KMS-11 (cell line): ENCODE data around the gene MCM7.

Source experiments
- H2AFZ ChIP-seq: fragments of 200-600 bp; sonication (generic); 2 replicates; pipeline ENCODE4 v1.6.1; 2016; ENCODE audit warnings: antibody characterized with exemption, mixed run types, low read depth
- H3K27ac ChIP-seq: fragments of 200-600 bp; sonication (generic); 2 replicates; pipeline ENCODE4 v1.6.1; 2016; ENCODE audit warnings: mild to moderate bottlenecking, mixed run types
- H3K27me3 ChIP-seq: fragments of 200-600 bp; sonication (generic); 2 replicates; pipeline ENCODE4 v1.6.1; 2017; ENCODE audit warnings: mild to moderate bottlenecking, low read depth, mixed run types, moderate library complexity; ENCODE audit not compliant: insufficient read depth
- H3K36me3 ChIP-seq: fragments of 200-600 bp; sonication (generic); 2 replicates; pipeline ENCODE4 v1.6.1; 2017; ENCODE audit warnings: mild to moderate bottlenecking, mixed run types; ENCODE audit not compliant: insufficient read depth
- H3K4me1 ChIP-seq: fragments of 200-600 bp; sonication (generic); 2 replicates; pipeline ENCODE4 v1.6.1; 2016; ENCODE audit warnings: mild to moderate bottlenecking, low read depth, mixed run types; ENCODE audit not compliant: poor library complexity, severe bottlenecking
- H3K4me2 ChIP-seq: fragments of 200-600 bp; sonication (generic); 2 replicates; pipeline ENCODE4 v1.7.0; 2016; ENCODE audit warnings: mild to moderate bottlenecking, mixed run types
- H3K4me3 ChIP-seq: fragments of 200-600 bp; sonication (generic); IDR thresholded peaks from 2 replicates; pipeline ENCODE4 v1.6.1; 2017; ENCODE audit warnings: low read depth, low read length, mixed read lengths; ENCODE audit not compliant: insufficient read depth
- H3K79me2 ChIP-seq: fragments of 200-600 bp; sonication (generic); 2 replicates; pipeline ENCODE4 v1.6.1; 2016; ENCODE audit warnings: low read depth, mixed run types; ENCODE audit not compliant: insufficient read depth
- H3K9ac ChIP-seq: fragments of 200-600 bp; sonication (generic); 2 replicates; pipeline ENCODE4 v1.6.1; 2016; ENCODE audit warnings: mild to moderate bottlenecking, mixed run types
- H4K20me1 ChIP-seq: fragments of 200-600 bp; sonication (generic); 2 replicates; pipeline ENCODE4 v1.6.1; 2016; ENCODE audit warnings: mild to moderate bottlenecking, mixed run types; ENCODE audit not compliant: insufficient read depth
- TF ChIP-seq, protein P1 (sequence below): fragments of 200-600 bp; sonication (generic); conservative IDR thresholded peaks from 2 replicates; pipeline ENCODE4 v1.6.1; 2017; ENCODE audit warnings: low read depth, mild to moderate bottlenecking, antibody characterized with exemption, low read length, moderate library complexity, mixed read lengths

MCM7 gene

DNA sequence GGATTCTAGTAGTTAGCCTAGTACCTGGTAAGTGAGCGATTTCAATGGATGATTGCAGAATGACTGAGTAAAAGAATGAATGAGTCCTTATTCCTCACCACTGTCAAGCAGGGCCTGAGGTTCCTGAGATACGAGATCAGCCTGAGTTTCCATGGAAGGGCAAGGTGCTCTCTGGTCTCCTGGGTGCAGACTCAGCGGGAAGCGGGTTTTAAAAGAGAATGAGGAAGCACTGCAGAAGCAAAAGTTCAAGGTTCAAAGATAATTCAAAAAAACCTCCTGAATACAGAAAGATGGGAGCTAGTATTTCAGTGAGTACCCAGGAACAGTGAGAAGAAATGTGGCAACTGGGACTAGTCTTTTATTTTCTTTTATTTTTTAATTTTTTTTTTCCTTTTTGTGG is 24.0 kb downstream of the MCM7 start:
- Histone ChIP-seq H3K4me2 (no peak overlapping the region), H3K36me3 (peaks cover 27% of the 10 kb centered on the region; the same call in 1 of the 2 replicates), H4K20me1 (no peaks in the 10 kb centered on the region), H3K27me3 (no peaks in the 10 kb centered on the region), H3K27ac (no peak overlapping the region), H3K9ac (no peak overlapping the region), H3K4me1 (peaks cover 8% of the 10 kb centered on the region), H2AFZ (no peak overlapping the region), H3K4me3 (no peak overlapping the region), H3K79me2 (peaks cover 37% of the 10 kb centered on the region)
- TF ChIP-seq, protein P1, sequence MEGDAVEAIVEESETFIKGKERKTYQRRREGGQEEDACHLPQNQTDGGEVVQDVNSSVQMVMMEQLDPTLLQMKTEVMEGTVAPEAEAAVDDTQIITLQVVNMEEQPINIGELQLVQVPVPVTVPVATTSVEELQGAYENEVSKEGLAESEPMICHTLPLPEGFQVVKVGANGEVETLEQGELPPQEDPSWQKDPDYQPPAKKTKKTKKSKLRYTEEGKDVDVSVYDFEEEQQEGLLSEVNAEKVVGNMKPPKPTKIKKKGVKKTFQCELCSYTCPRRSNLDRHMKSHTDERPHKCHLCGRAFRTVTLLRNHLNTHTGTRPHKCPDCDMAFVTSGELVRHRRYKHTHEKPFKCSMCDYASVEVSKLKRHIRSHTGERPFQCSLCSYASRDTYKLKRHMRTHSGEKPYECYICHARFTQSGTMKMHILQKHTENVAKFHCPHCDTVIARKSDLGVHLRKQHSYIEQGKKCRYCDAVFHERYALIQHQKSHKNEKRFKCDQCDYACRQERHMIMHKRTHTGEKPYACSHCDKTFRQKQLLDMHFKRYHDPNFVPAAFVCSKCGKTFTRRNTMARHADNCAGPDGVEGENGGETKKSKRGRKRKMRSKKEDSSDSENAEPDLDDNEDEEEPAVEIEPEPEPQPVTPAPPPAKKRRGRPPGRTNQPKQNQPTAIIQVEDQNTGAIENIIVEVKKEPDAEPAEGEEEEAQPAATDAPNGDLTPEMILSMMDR: no peak

DNA sequence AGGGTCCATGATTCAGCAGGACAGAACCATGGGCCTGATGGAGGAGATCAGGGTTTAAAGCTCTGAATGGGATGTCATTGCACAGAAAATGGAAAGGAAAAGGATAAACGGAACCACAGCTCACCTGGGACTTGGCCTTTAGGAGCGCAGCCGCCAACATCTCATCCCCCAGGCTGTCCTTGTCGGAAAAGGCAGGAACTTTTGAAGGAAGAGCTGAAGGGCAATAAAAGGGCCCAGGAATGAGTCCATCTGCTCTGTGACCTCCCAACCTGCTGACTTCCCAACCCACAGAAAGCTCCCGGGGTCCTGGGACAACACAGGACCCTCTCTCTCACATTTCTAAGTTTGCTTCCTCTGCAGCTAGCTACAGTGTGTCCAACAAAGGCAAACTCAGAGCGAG is 25.8 kb downstream of the MCM7 start:
- Histone ChIP-seq H3K4me2 (no peak overlapping the region), H3K27me3 (no peaks in the 10 kb centered on the region), H3K4me1 (peaks cover 2% of the 10 kb centered on the region), H3K9ac (no peak overlapping the region), H3K79me2 (peaks cover 26% of the 10 kb centered on the region), H2AFZ (no peak overlapping the region), H3K27ac (no peak overlapping the region), H3K36me3 (peaks cover 34% of the 10 kb centered on the region; the same call in 1 of the 2 replicates), H3K4me3 (no peak overlapping the region), H4K20me1 (no peaks in the 10 kb centered on the region)
- TF ChIP-seq, protein P1: no peak

DNA sequence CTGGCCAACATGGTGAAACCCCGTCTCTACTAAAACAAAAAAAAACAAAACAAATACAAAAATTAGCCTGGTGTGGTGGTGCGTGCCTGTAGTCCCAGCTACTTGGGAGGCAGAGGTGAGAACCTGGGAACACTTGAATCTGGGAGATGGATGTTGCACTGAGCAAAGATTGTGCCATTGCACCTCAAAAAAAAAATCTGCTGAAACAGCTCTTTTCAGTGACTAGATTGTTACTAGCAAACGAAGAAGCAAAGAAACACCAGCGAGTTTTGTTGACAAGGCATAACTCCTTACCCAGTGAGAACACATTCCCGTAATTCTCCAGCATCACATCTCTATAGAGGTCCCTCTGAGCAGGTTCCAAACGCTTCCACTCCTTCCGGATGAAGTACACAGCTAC is 26.4 kb downstream of the MCM7 start:
- Histone ChIP-seq H3K79me2 (peaks cover 21% of the 10 kb centered on the region), H4K20me1 (no peaks in the 10 kb centered on the region), H3K4me2 (no peak overlapping the region), H3K4me3 (no peak overlapping the region), H3K27me3 (no peaks in the 10 kb centered on the region), H3K36me3 (peaks cover 32% of the 10 kb centered on the region; the same call in 1 of the 2 replicates), H3K9ac (no peak overlapping the region), H3K27ac (no peak overlapping the region), H3K4me1 (no peaks in the 10 kb centered on the region), H2AFZ (no peak overlapping the region)
- TF ChIP-seq, protein P1: no peak

DNA sequence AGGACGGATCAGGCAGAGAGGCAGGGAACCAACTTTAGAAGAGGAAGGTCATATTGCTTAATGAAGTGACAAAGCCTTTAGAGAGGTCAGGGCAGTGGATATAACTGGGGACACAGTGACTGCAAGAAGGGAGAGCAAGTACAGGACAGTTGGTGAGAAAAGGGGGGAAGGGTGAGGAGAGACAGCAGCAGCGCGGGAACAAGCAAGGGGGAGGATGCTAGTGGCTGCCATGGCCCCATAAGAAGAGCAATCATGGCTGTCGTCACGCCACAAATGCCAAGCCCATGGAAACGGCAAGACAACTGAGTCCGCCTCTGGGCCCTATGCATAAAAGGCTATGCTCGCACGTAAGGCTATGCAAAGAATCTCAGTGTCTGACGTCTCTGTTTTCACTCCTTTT is 28.7 kb downstream of the MCM7 start:
- no peak overlapping the region for H2AFZ ChIP-seq
- H3K4me1 ChIP-seq: no peaks in the 10 kb centered on the region
- H3K36me3 ChIP-seq: peaks cover 30% of the 10 kb centered on the region; the same call in 1 of the 2 replicates
- H4K20me1 ChIP-seq: no peaks in the 10 kb centered on the region
- no peak overlapping the region for H3K4me2 ChIP-seq
- TF ChIP-seq, protein P1: no peak
- H3K79me2 ChIP-seq: no peaks in the 10 kb centered on the region
- no peak overlapping the region for H3K4me3 ChIP-seq
- no peak overlapping the region for H3K9ac ChIP-seq
- no peaks in the 10 kb centered on the region for H3K27me3 ChIP-seq
- no peak overlapping the region for H3K27ac ChIP-seq
